NCI-H82 treated with DMSO at 0.1 percent for 48 hours (cell line): Measurements from ENCODE around the gene TTC21A.
"Not testable (repeated sequence)": the region's sequence is repeated elsewhere in the genome, so short reads cannot be mapped to it uniquely, and the experiment has no call there.

ENCODE experiments used
- DNase-seq: peaks from one replicate; lab custom pipeline; 2025; ENCODE audit not compliant: unreplicated experiment; lab: John Stamatoyannopoulos, UW

TTC21A gene

GRCh38 chr3:39148435-39149058 lies 41.1 kb downstream of the TTC21A start:
- DNase-seq = peak; percentile 91

GRCh38 chr3:39149059-39149455 lies 41.6 kb downstream of the TTC21A start:
- no peak for DNase-seq

- DNase-seq = no peak
Observed at GRCh38 chr3:39149498-39150147, 42.1 kb downstream of the TTC21A start.

GRCh38 chr3:39150148-39150802 lies 42.8 kb downstream of the TTC21A start:
- DNase-seq = peak; percentile 36

GRCh38 chr3:39150803-39151631 lies 43.5 kb downstream of the TTC21A start:
- no peak for DNase-seq

- DNase-seq = no peak
Observed at GRCh38 chr3:39153977-39154279, 46.4 kb downstream of the TTC21A start.

- DNase-seq = no peak
Observed at GRCh38 chr3:39154280-39155021, 47.0 kb downstream of the TTC21A start.

- no peak for DNase-seq
Observed at GRCh38 chr3:39156421-39156820, 48.9 kb downstream of the TTC21A start.

- no peak for DNase-seq
Observed at GRCh38 chr3:39157359-39157758, 49.9 kb downstream of the TTC21A start.

GRCh38 chr3:39158148-39158715 lies 50.8 kb downstream of the TTC21A start:
- peak; percentile 52 for DNase-seq

GRCh38 chr3:39164414-39164813 lies 56.9 kb downstream of the TTC21A start:
- DNase-seq = no peak

- DNase-seq = no peak
Observed at GRCh38 chr3:39165518-39165917, 58.0 kb downstream of the TTC21A start.

- no peak for DNase-seq
Observed at GRCh38 chr3:39166134-39166710, 58.7 kb downstream of the TTC21A start.

GRCh38 chr3:39166932-39167532 lies 59.6 kb downstream of the TTC21A start:
- no peak for DNase-seq

- DNase-seq = no peak
Observed at GRCh38 chr3:39168156-39168780, 60.8 kb downstream of the TTC21A start.

- DNase-seq = no peak
Observed at GRCh38 chr3:39169712-39170111, 62.2 kb downstream of the TTC21A start.

GRCh38 chr3:39170461-39170860 lies 63.0 kb downstream of the TTC21A start:
- DNase-seq = no peak

GRCh38 chr3:39170877-39171276 lies 63.4 kb downstream of the TTC21A start:
- not testable (repeated sequence) for DNase-seq

GRCh38 chr3:39171860-39172259 lies 64.4 kb downstream of the TTC21A start:
- DNase-seq = peak; percentile 26
